ENCODE measurements around the gene HTRA3. TPM values are rescaled to one million over a fixed set of nuclear protein-coding genes. Genes with fewer than 3 reads are reported as not detected.
A peak's percentile ranks its signal among the peaks of the same experiment; 100 is the strongest.

The HTRA3 gene
- total RNA-seq, 1 experiment from 2014 or later = 0.81 TPM

DNA sequence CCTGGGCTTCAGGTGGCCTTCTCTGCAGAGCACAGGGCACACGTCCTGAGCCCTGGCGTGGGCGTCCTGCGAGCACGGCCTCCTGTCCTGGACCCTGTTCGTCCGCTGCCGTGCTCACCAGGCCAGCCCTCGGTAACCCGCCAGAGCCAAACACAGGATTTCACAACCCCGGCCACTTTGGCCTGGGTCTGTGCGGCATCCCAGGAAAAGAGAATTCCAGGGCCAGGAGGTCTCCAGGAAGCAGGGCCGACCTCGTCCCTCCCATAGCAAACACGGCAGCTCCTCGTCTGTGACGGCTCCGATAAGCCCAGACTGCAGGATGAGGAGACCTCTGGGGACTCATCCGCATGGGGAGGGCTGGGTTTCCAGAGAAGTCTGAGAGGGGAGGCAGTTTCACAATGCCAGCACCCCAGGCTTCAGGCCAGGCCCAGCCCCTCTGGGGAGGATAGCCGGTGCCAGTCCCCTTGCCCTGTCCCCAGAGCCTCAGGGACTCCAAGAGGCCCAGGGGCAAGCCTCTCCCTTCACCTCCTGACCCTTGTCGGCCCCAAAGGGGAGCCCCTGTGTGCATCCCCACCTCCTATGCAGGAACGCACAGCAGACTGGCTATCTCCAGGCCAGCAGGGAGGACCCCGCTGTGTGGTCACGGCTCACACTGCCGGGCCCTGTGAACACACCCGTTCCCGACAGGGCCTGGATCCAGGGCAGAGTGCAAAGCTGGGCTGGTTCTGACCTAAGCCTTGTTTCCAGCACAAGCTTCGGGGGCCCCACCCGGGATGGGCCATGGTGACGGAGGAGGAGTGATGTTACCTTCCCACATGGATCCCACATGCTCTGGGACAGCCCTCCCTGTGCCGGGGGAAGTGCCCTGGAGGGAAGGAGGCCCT is 22.3 kb upstream of the HTRA3 start:
- no peak for DNase-seq (ENCODE audit: low read depth)

- DNase-seq (ENCODE audit: low read depth) = peak; percentile 34
Observed at GRCh38 chr4:8248091-8248490, 21.5 kb upstream of the HTRA3 start.

GRCh38 chr4:8250227-8250626 is 19.3 kb upstream of the HTRA3 start:
- DNase-seq (ENCODE audit: low read depth) = no peak

- DNase-seq (ENCODE audit: low read depth) = no peak
Observed at GRCh38 chr4:8250637-8251036, 18.9 kb upstream of the HTRA3 start.

- no peak for DNase-seq (ENCODE audit: low read depth)
Observed at GRCh38 chr4:8251110-8251883, 18.3 kb upstream of the HTRA3 start.

- no peak for DNase-seq (ENCODE audit: low read depth)
Observed at GRCh38 chr4:8252301-8253173, 17.0 kb upstream of the HTRA3 start.

- DNase-seq (ENCODE audit: low read depth) = no peak
Observed at GRCh38 chr4:8254076-8254475, 15.5 kb upstream of the HTRA3 start.

GRCh38 chr4:8255698-8256441 is 13.7 kb upstream of the HTRA3 start:
- no peak for DNase-seq (ENCODE audit: low read depth)

GRCh38 chr4:8257854-8258253 is 11.7 kb upstream of the HTRA3 start:
- DNase-seq (ENCODE audit: low read depth) = no peak

GRCh38 chr4:8258552-8259212 is 10.9 kb upstream of the HTRA3 start:
- DNase-seq (ENCODE audit: low read depth) = no peak

- no peak for DNase-seq (ENCODE audit: low read depth)
Observed at GRCh38 chr4:8259743-8260430, 9.7 kb upstream of the HTRA3 start.

- DNase-seq (ENCODE audit: low read depth) = peak; percentile 90
Observed at GRCh38 chr4:8260656-8261111, 8.9 kb upstream of the HTRA3 start.

DNA sequence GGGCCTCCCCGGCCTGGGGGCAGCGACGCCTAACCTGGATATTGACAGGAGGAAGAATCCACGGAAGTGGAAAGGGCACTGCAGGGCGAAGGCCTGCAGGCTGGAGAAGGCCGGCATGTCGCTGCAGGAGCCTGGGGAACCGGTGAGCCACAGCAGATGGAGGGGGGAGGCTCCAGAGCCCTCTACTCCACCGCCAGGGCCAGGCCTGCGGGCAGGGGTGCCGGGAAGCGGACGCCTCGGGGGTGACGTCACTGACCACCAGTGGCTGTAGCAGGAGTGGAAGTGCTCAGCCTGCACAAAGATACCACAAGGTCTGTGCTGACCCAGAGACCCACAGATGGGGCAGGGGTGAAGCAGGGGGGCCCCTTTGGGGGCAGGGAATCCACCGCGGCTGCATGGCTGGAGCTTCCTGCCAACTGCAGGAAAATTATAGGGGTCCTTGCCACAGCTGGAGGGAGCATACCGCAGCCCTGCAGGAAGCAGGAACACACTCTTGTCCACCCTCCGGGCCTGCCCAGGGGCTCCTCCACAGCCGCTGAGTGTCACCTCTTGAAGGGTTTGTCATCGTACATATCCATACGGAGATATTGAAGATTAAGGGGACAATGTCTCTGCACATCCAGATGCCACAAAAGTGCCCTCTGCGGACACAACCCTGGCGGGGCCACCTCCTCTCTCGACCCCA is 7.6 kb upstream of the HTRA3 start:
- DNase-seq (ENCODE audit: low read depth) = peak; percentile 79

DNA sequence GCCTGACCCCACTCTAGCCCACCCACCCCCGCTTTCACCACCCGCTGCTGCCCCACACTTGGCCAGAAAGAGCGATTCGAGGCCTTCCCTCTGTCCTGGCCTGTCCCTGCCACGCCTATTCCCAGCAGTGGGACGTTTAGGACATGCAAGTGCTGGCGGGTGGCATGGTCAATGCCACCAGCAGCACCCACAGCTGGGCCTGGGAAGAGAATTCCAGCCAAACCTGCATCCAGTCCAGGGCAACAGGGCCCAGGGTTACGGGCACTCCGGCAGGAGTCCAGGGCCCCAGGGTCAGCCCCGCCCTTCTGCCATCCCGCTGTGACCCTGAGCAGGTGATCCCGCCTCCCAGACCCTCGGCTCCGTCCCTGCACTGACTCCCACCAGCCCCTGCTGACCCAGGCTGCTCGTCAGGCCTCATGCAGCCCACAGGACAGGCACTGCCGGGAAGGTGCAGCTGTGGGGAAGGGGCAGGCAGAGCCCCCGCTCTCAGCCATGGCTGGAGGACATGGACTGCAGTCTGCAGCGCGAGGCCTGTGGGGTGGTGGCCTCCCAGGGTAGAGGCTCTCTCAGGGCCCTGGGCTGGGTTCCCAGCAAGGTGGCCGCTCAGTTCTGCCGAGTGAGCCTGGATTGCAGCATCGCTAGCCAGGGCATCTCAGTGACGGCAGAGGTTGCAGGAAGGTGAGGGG is 6.8 kb upstream of the HTRA3 start:
- no peak for DNase-seq (ENCODE audit: low read depth)

GRCh38 chr4:8263397-8263796 is 6.2 kb upstream of the HTRA3 start:
- DNase-seq (ENCODE audit: low read depth) = no peak

DNA sequence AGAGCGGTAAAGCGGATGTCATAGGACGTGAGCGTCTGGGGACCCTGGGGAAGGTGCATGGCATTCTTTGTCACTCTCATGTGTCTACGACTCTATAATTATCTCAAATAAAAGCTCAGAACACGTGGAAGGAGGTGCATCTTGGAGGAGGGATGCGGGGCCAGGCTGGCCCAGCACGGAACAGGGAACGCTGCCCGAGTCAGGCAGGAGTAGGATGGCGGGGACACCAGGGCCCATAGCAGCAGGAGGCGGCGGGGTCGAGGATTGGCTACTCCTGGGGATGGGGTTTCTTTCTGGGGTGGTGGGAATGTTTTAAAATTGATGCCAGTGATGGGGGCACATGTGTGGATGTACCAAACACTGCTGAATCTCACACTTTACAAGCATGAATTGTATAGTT is 5.4 kb upstream of the HTRA3 start:
- no peak for DNase-seq (ENCODE audit: low read depth)

DNA sequence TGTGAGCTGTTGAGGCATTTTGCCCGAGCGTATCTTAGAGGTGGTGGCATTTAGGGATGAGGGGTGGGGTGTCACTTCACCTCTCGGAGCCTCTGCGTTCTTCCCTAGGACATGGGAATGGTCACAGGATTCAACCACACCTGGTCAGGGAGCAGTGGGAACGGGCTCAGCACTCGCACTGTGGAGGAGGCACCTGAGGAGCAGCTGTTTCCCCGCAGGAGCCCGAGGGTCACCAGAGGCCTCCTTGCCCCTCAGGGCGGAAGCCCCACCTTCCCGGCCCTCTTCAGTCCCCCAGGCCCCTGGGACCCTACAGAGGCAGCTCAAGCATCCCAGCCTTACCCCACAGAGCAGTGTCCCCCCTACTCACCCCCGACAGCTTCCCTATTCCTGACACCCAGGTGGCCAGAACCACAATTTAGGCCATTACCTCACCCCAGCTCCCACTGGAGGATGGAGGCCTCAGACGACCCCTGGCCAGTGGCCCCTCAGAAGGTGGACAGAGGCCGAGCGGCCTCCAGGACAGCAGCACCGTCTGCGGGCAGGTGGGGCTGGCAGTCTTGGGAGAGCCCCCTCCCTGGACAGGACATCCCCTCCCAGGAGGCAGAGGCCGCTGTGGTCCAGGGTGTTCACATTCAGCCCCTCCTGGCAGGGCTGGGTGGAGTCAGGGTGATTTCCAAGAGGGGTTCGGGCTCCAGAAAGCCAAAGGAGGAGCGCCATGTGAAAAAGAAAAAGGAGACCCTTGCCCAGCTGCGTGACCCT is 4.2 kb upstream of the HTRA3 start:
- no peak for DNase-seq (ENCODE audit: low read depth)

DNA sequence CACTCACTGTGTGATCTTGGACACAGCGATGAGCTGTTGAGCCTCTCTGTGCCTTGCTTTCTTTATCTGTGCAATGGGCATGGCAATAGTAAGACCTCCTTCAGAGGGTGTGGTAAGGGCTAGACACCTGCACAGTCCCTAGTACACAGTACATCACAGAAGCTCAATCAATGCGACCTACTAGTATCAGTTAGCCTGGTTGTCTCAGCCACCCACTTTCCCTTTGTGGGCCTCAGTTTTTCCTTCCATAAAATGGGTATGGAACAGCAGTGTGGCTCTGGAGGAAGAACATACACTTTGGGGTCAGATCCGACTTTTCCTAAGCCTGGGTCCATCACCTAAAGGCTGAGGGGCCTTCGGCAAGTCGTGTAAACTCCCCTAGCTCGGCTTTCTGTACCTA is 3.5 kb upstream of the HTRA3 start:
- DNase-seq (ENCODE audit: low read depth) = no peak
